Spleen (tissue), 7 donors: ENCODE measurements around the gene SMG7.

Source experiments
- CTCF ChIP-seq, 11 experiments: fragments of 200-600 bp in 7 of 11; fragments of 450-650 bp in 4 of 11; sonication (generic) in 4 of 11; IDR thresholded peaks in 8 of 11; conservative IDR thresholded peaks in 3 of 11; 1 replicate in 7 of 11; 2 replicates in 4 of 11; pipeline versions ENCODE4 v1.4.0 to v1.8.0; 2016 to 2021; ENCODE audit warnings: antibody characterized with exemption in 11 of 11, inconsistent platforms in 4 of 11, mild to moderate bottlenecking in 1 of 11
- POLR2A ChIP-seq, 3 donors: fragments of 450-650 bp; IDR thresholded peaks; one replicate each; pipeline ENCODE4 v1.5.1; 2017; ENCODE audit warnings: antibody characterized with exemption in 3 of 3, mild to moderate bottlenecking in 1 of 3
- POLR2AphosphoS5 ChIP-seq, 3 donors: sonication (generic); formaldehyde crosslinking; IDR thresholded peaks; one replicate each; pipeline ENCODE4 v1.5.1; 2017; ENCODE audit warnings: antibody characterized with exemption in 3 of 3
- donor health status: DM: no; HTN: no; CAD: no; lungs with moderate emphysema.
- donor health status: DM: no; HTN: no; CAD: no.
- donor health status: DM: no; HTN: no; CAD: no.

DNA sequence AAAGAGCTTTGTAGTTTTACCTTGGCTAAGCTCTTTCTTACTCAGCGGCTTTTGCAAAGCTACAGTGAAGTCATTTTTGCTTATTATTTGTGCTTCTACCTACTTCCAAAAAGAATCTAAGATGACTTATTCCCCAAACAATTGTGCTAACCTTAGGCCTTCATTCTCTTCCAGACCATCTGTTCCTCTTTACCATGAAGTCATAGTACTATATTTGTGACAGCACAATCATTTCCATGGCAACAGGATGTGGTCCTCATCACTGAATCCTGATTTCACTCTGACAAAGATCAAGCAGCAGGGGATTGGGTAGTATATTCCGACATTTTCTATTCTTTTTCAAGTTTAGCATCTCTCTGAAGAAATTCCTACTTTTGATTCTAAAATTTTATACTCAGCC, 29.3 kb upstream of the SMG7 start:
- TF ChIP-seq CTCF (IDR thresholded peaks at IDR 0.05 in 8 of 11, conservative IDR thresholded peaks at IDR 0.05 in 3 of 11) (no peak), POLR2A (IDR thresholded peaks at IDR 0.05) (no peak), POLR2AphosphoS5 (IDR thresholded peaks at IDR 0.05) (no peak)
